ENCODE measurements around the gene PTPN23. TPM values are rescaled to one million over a fixed set of nuclear protein-coding genes. Genes with fewer than 3 reads are reported as not detected.
"Not testable (repeated sequence)": the region's sequence is repeated elsewhere in the genome, so short reads cannot be mapped to it uniquely, and the experiment has no call there.

The PTPN23 gene
- total and polyA plus RNA-seq, 7 donors, result 7.8 to 26.9 (median 11.4) TPM

DNA sequence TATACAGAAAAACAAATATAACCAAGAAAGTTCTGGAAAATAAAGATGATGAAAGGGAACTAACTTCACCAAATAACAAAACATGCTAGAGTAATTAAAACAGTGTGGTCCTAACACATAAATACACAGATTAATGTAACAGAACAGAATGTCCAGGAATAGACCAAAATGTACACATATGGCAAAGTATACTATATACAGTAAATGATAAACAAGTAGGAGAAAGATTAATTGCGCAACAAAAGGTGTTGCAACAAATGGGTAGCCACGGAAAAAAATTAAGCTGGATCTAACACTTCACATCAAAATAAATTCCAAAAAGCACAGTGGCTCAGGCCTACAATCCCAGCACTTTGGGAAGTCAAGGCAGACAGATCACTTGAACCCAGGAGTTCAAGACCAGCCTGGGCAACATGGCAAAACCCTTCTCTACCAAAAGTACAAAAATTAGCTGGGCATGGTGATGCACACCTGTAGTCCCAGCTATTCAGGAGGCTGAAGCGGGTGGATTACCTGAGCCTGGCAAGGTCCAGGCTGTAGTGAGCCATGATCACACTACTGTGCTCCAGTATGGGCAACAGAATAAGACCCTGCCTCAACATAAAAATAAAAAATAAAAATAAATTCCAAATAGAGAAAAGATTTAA lies 75.1 kb downstream of the PTPN23 start:
- H3K9me3 ChIP-seq, result no peaks in the 10 kb centered on the region
- H3K36me3 ChIP-seq, result no peaks in the 10 kb centered on the region
- no peak for TF ChIP-seq CTCF (IDR thresholded peaks at IDR 0.05)
- H3K27ac ChIP-seq, result no peak overlapping the region
- DNase-seq, result no peak
- intact Hi-C loops (cut with DNase I), result no loop called here
- no peak overlapping the region for H3K4me3 ChIP-seq
- peaks cover 0 to 6% (median 3%) of the 10 kb centered on the region in 4 donors for H3K4me1 ChIP-seq
- 78 to 83% methylated on average over 3 of the region's 3 CpGs for WGBS, 2 donors
- no peaks in the 10 kb centered on the region for H3K27me3 ChIP-seq

DNA sequence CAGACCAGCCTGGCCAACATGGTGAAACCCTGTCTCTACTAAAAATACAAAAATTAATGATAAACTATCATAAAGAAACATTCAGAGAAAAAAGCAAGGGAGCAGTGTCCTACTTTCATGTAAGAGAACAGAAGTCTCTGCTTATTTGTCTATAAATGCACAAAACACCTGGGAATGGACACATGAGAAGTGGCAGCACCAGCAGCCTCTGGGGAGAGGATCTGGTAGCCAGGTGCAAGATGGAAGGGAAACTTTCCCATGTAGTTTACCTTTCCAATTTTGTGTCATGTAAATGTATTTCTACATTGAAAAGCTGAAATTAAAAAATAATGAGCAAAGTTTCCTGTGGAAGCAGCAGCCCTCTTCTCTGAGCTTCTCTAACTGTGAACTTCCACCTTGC lies 76.2 kb downstream of the PTPN23 start:
- TF ChIP-seq POLR2AphosphoS5 (IDR thresholded peaks at IDR 0.05) (no peak), EP300 (IDR thresholded peaks at IDR 0.05) (no peak)
- H3K4me3 ChIP-seq, result no peak overlapping the region
- no peaks in the 10 kb centered on the region for H3K9me3 ChIP-seq
- no peaks in the 10 kb centered on the region for H3K36me3 ChIP-seq
- peaks cover 0 to 6% (median 3%) of the 10 kb centered on the region in 4 donors for H3K4me1 ChIP-seq
- DNase-seq, result no peak
- intact Hi-C loops (cut with DNase I), result no loop called here
- H3K27ac ChIP-seq, result no peak overlapping the region
- no peaks in the 10 kb centered on the region for H3K27me3 ChIP-seq

DNA sequence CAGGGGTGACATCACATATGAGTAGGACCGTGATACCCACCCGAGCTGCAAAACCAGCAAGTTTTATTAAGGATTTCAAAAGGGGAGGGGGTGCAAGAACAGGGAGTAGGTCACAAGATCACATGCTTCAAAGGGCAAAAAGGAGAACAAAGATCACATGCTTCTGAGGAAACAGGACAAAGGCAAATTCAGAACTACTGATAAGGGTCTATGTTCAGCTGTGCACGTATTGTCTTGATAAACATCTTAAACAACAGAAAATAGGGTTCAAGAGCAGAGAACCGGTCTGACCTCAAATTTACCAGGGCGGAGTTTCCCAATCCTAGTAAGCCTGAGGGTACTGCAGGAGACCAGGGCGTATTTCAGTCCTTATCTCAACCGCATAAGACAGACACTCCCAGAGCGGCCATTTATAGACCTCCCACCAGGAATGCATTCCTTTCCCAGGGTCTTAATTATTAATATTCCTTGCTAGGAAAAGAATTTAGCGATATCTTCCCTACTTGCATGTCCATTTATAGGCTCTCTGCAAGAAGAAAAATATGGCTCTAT lies 78.8 kb downstream of the PTPN23 start:
- H3K4me3 ChIP-seq; intact Hi-C loops (cut with DNase I); H3K36me3 ChIP-seq; H3K4me1 ChIP-seq; H3K27ac ChIP-seq; H3K27me3 ChIP-seq; DNase-seq; H3K9me3 ChIP-seq: not testable (repeated sequence)
- WGBS, 2 donors, result 93 to 94% methylated on average over 9 of the region's 9 CpGs

Other genes starting within 250 kb of the PTPN23 start
- 10 to 100 TPM; 52.3 to 72.6 (median 59.0) TPM for gene SETD2, start 216.9 kb upstream of the PTPN23 start, total RNA-seq
- 10 to 100 TPM; 12.0 to 20.5 (median 12.9) TPM for gene SETD2, start 216.9 kb upstream of the PTPN23 start, polyA plus RNA-seq
- gene KIF9, start 98.2 kb upstream of the PTPN23 start, total RNA-seq, result 10 to 100 TPM in 1 of 4 donors, 1 to 10 TPM in 3; 5.3 to 16.1 (median 9.0) TPM
- 10 to 100 TPM; 14.6 to 20.4 (median 18.3) TPM for gene KIF9, start 98.2 kb upstream of the PTPN23 start, polyA plus RNA-seq
- 10 to 100 TPM; 10.3 to 33.8 (median 11.7) TPM for gene KLHL18, start 98.1 kb upstream of the PTPN23 start, total RNA-seq
- gene KLHL18, start 98.1 kb upstream of the PTPN23 start, polyA plus RNA-seq, result 10 to 100 TPM; 10.6 to 27.0 (median 13.8) TPM
- gene SCAP, start 94.9 kb downstream of the PTPN23 start, total RNA-seq, result 10 to 100 TPM; 49.2 to 63.9 (median 56.9) TPM
- 10 to 100 TPM; 10.8 to 81.0 (median 16.9) TPM for gene SCAP, start 94.9 kb downstream of the PTPN23 start, polyA plus RNA-seq
- 10 to 100 TPM; 17.1 to 38.9 (median 19.5) TPM for gene ELP6, start 132.7 kb downstream of the PTPN23 start, total RNA-seq
- 10 to 100 TPM; 19.8 to 33.9 (median 27.7) TPM for gene ELP6, start 132.7 kb downstream of the PTPN23 start, polyA plus RNA-seq
- 1 to 10 TPM in 3 of 4 donors, under 1 TPM in 1; 0.99 to 2.3 (median 1.5) TPM for gene CSPG5, start 197.8 kb downstream of the PTPN23 start, total RNA-seq
- 1 to 10 TPM in 1 of 3 donors, not detected in 2; 1.0 TPM for gene CSPG5, start 197.8 kb downstream of the PTPN23 start, polyA plus RNA-seq